Activated naive CD8-positive, alpha-beta T cell treated with anti-CD3 and anti-CD28 coated beads, Interleukin-2, amount 10 ng/mL, durations not matched to agents 7 days and 5 days (primary cell): ENCODE measurements around the gene GALNT14. TPM values are rescaled to one million over a fixed set of nuclear protein-coding genes. Genes with fewer than 3 reads are reported as not detected.

ENCODE experiments used
- ATAC-seq: fragments of 150-1000 bp; cut with Tn5 transposase; one replicate; pipeline ENCODE4 v1.10.0; 2021; ENCODE audit warnings: low read depth, moderate library complexity
- POLR2A ChIA-PET: fragments of 350-600 bp; sonication (Branson Sonifier 250); formaldehyde crosslinking; loops from one replicate; lab custom pipeline; 2021; ENCODE audit warnings: antibody characterized with exemption; lab: Charles Lee
- DNase-seq: peaks from one replicate; pipeline ENCODE4 v3.0.0; 2021
- H3K27ac Mint-ChIP-seq: one replicate; pipeline ENCODE4 v1.8.0; 2022; ENCODE audit warnings: mild to moderate bottlenecking, mixed read lengths
- H3K27me3 Mint-ChIP-seq: one replicate; pipeline ENCODE4 v1.8.0; 2022; ENCODE audit warnings: mild to moderate bottlenecking, moderate library complexity, mixed read lengths
- H3K36me3 Mint-ChIP-seq: one replicate; pipeline ENCODE4 v1.8.0; 2021; ENCODE audit warnings: mild to moderate bottlenecking, mixed read lengths
- H3K4me1 Mint-ChIP-seq: one replicate; pipeline ENCODE4 v1.8.0; 2021; ENCODE audit warnings: mixed read lengths
- H3K4me3 Mint-ChIP-seq: one replicate; pipeline ENCODE4 v1.8.0; 2022; ENCODE audit warnings: mild to moderate bottlenecking, moderate library complexity, mixed read lengths
- H3K9me3 Mint-ChIP-seq: one replicate; pipeline ENCODE4 v1.8.0; 2021; ENCODE audit warnings: mixed read lengths
- total RNA-seq, 2 experiments: library from RNA; stranded (reverse); gene quantifications; one replicate each; pipeline ENCODE4 v1.2.3, GENCODE V29; 2021

GALNT14 gene
- total RNA-seq, 2 experiments from 2014 or later, result not detected

GRCh38 chr2:31125918-31126695, 12.1 kb downstream of the GALNT14 start:
- POLR2A ChIA-PET, result no interaction called here
- Mint-ChIP-seq H3K27me3 (peaks cover 4% of the 10 kb centered on the region), H3K9me3 (no peaks in the 10 kb centered on the region), H3K36me3 (no peaks in the 10 kb centered on the region), H3K4me3 (no peak overlapping the region), H3K27ac (no peak overlapping the region), H3K4me1 (no peaks in the 10 kb centered on the region)
- ATAC-seq (no peak), DNase-seq (no peak)

- ATAC-seq, result no peak
- no peak for DNase-seq
- POLR2A ChIA-PET, result no interaction called here
- Mint-ChIP-seq H3K27ac (no peak overlapping the region), H3K4me3 (no peak overlapping the region), H3K27me3 (peaks cover 4% of the 10 kb centered on the region), H3K36me3 (no peaks in the 10 kb centered on the region), H3K4me1 (no peaks in the 10 kb centered on the region), H3K9me3 (no peaks in the 10 kb centered on the region)
Observed at GRCh38 chr2:31124904-31125303, 13.3 kb downstream of the GALNT14 start.

- Mint-ChIP-seq H3K4me3 (no peak overlapping the region), H3K27me3 (peaks cover 4% of the 10 kb centered on the region), H3K9me3 (no peaks in the 10 kb centered on the region), H3K36me3 (no peaks in the 10 kb centered on the region), H3K27ac (no peak overlapping the region), H3K4me1 (no peaks in the 10 kb centered on the region)
- DNase-seq, result no peak
- ATAC-seq, result no peak
- POLR2A ChIA-PET, result no interaction called here
Observed at GRCh38 chr2:31122133-31122532, 16.1 kb downstream of the GALNT14 start.

- H3K4me3 Mint-ChIP-seq, result no peak overlapping the region
- no peaks in the 10 kb centered on the region for H3K4me1 Mint-ChIP-seq
- no peaks in the 10 kb centered on the region for H3K36me3 Mint-ChIP-seq
- H3K27ac Mint-ChIP-seq, result no peak overlapping the region
- peaks cover 4% of the 10 kb centered on the region for H3K27me3 Mint-ChIP-seq
- POLR2A ChIA-PET, result no interaction called here
- DNase-seq (no peak), ATAC-seq (no peak)
- H3K9me3 Mint-ChIP-seq, result no peaks in the 10 kb centered on the region
Observed at GRCh38 chr2:31113765-31114164, 24.5 kb downstream of the GALNT14 start.

GRCh38 chr2:31112544-31112943, 25.7 kb downstream of the GALNT14 start:
- Mint-ChIP-seq H3K27me3 (peaks cover 4% of the 10 kb centered on the region), H3K36me3 (no peaks in the 10 kb centered on the region), H3K27ac (no peak overlapping the region), H3K4me1 (no peaks in the 10 kb centered on the region), H3K4me3 (no peak overlapping the region), H3K9me3 (no peaks in the 10 kb centered on the region)
- no peak for ATAC-seq
- POLR2A ChIA-PET, result no interaction called here
- no peak for DNase-seq

GRCh38 chr2:31110998-31111397, 27.2 kb downstream of the GALNT14 start:
- ATAC-seq, result no peak
- Mint-ChIP-seq H3K4me1 (no peaks in the 10 kb centered on the region), H3K9me3 (no peaks in the 10 kb centered on the region), H3K4me3 (no peak overlapping the region), H3K36me3 (no peaks in the 10 kb centered on the region), H3K27ac (no peak overlapping the region), H3K27me3 (peaks cover 7% of the 10 kb centered on the region)
- no peak for DNase-seq
- POLR2A ChIA-PET, result no interaction called here

- H3K4me3 Mint-ChIP-seq, result no peak overlapping the region
- H3K27me3 Mint-ChIP-seq, result peaks cover 7% of the 10 kb centered on the region
- H3K4me1 Mint-ChIP-seq, result no peaks in the 10 kb centered on the region
- ATAC-seq (no peak), DNase-seq (no peak)
- no peak overlapping the region for H3K27ac Mint-ChIP-seq
- no peaks in the 10 kb centered on the region for H3K36me3 Mint-ChIP-seq
- no peaks in the 10 kb centered on the region for H3K9me3 Mint-ChIP-seq
- POLR2A ChIA-PET, result no interaction called here
Observed at GRCh38 chr2:31110431-31110830, 27.8 kb downstream of the GALNT14 start.

- H3K36me3 Mint-ChIP-seq, result no peaks in the 10 kb centered on the region
- H3K9me3 Mint-ChIP-seq, result no peaks in the 10 kb centered on the region
- POLR2A ChIA-PET, result no interaction called here
- no peak for DNase-seq
- ATAC-seq, result no peak
- no peaks in the 10 kb centered on the region for H3K4me1 Mint-ChIP-seq
- H3K4me3 Mint-ChIP-seq, result no peak overlapping the region
- no peak overlapping the region for H3K27ac Mint-ChIP-seq
- peaks cover 7% of the 10 kb centered on the region for H3K27me3 Mint-ChIP-seq
Observed at GRCh38 chr2:31109633-31110192, 28.5 kb downstream of the GALNT14 start.

- Mint-ChIP-seq H3K27ac (no peak overlapping the region), H3K4me1 (no peaks in the 10 kb centered on the region), H3K27me3 (peaks cover 9% of the 10 kb centered on the region), H3K4me3 (no peak overlapping the region), H3K9me3 (no peaks in the 10 kb centered on the region), H3K36me3 (no peaks in the 10 kb centered on the region)
- no peak for ATAC-seq
- POLR2A ChIA-PET, result no interaction called here
- no peak for DNase-seq
Observed at GRCh38 chr2:31108561-31109286, 29.5 kb downstream of the GALNT14 start.

- ATAC-seq (no peak), DNase-seq (no peak)
- H3K36me3 Mint-ChIP-seq, result no peaks in the 10 kb centered on the region
- peaks cover 10% of the 10 kb centered on the region for H3K27me3 Mint-ChIP-seq
- no peak overlapping the region for H3K27ac Mint-ChIP-seq
- H3K9me3 Mint-ChIP-seq, result no peaks in the 10 kb centered on the region
- POLR2A ChIA-PET, result no interaction called here
- H3K4me3 Mint-ChIP-seq, result no peak overlapping the region
- no peaks in the 10 kb centered on the region for H3K4me1 Mint-ChIP-seq
Observed at GRCh38 chr2:31107591-31108300, 30.5 kb downstream of the GALNT14 start.

GRCh38 chr2:31101701-31102100, 36.5 kb downstream of the GALNT14 start:
- no peak for ATAC-seq
- POLR2A ChIA-PET, result no interaction called here
- H3K9me3 Mint-ChIP-seq, result no peaks in the 10 kb centered on the region

GRCh38 chr2:31097962-31098613, 40.2 kb downstream of the GALNT14 start:
- Mint-ChIP-seq H3K4me3 (no peak overlapping the region), H3K27me3 (peaks cover 8% of the 10 kb centered on the region), H3K36me3 (no peaks in the 10 kb centered on the region)

More at GRCh38 chr2:31101701-31102100, 36.5 kb downstream of the GALNT14 start:
- DNase-seq, result no peak
- H3K4me3 Mint-ChIP-seq, result no peak overlapping the region
- no peaks in the 10 kb centered on the region for H3K4me1 Mint-ChIP-seq
- peaks cover 17% of the 10 kb centered on the region for H3K27me3 Mint-ChIP-seq
- no peak overlapping the region for H3K27ac Mint-ChIP-seq
- no peaks in the 10 kb centered on the region for H3K36me3 Mint-ChIP-seq

GRCh38 chr2:31090188-31090587, 48.1 kb downstream of the GALNT14 start:
- ATAC-seq (no peak), DNase-seq (no peak)
- peaks cover 6% of the 10 kb centered on the region for H3K27me3 Mint-ChIP-seq
- no peaks in the 10 kb centered on the region for H3K9me3 Mint-ChIP-seq
- POLR2A ChIA-PET, result no interaction called here
- H3K36me3 Mint-ChIP-seq, result no peaks in the 10 kb centered on the region
- H3K27ac Mint-ChIP-seq, result no peak overlapping the region
- H3K4me1 Mint-ChIP-seq, result no peaks in the 10 kb centered on the region
- no peak overlapping the region for H3K4me3 Mint-ChIP-seq

More at GRCh38 chr2:31097962-31098613, 40.2 kb downstream of the GALNT14 start:
- DNase-seq, result no peak
- H3K9me3 Mint-ChIP-seq, result no peaks in the 10 kb centered on the region
- no peak for ATAC-seq
- no peaks in the 10 kb centered on the region for H3K4me1 Mint-ChIP-seq
- no peak overlapping the region for H3K27ac Mint-ChIP-seq
- POLR2A ChIA-PET, result no interaction called here
